Ishikawa (cell line): ENCODE results near the gene POLD4.

Source experiments
- CEBPB ChIP-seq: IDR thresholded peaks from 2 replicates; pipeline ENCODE4 v1.6.1; 2012
- RAD21 ChIP-seq: IDR thresholded peaks from 2 replicates; pipeline ENCODE4 v1.6.1; 2012; ENCODE audit warnings: low read depth
- YY1 ChIP-seq: IDR thresholded peaks from 2 replicates; pipeline ENCODE4 v1.6.1; 2012; ENCODE audit warnings: low read depth
- TF ChIP-seq, protein P1 (sequence below): IDR thresholded peaks from 2 replicates; pipeline ENCODE4 v1.6.1; 2012
- TF ChIP-seq, protein P2 (sequence below): IDR thresholded peaks from 2 replicates; pipeline ENCODE4 v1.6.1; 2012

DNA sequence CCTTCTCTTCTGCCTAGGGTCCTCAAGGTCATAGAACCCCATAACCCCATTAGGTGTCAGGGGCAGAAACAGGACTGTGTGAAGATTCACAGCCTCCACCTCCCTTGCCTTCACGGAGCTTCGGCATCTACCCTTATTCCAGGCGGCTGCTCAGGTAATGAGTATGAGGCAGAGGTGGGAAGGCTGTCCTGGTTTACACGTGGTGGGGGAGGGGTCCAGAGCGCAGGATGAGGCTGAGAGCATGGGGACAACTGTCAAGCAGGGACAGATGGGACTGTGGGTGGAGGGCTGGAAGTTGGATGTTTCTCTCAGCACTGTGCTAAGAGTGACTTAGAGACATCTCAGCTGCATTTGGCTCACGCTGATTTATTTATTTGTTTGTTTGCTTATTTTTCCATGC lies 34.2 kb upstream of the POLD4 start:
- no peak for TF ChIP-seq RAD21
- no peak for TF ChIP-seq YY1
- TF ChIP-seq CEBPB = no peak
- TF ChIP-seq, protein P1, sequence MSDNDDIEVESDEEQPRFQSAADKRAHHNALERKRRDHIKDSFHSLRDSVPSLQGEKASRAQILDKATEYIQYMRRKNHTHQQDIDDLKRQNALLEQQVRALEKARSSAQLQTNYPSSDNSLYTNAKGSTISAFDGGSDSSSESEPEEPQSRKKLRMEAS = no peak
- TF ChIP-seq, protein P2, sequence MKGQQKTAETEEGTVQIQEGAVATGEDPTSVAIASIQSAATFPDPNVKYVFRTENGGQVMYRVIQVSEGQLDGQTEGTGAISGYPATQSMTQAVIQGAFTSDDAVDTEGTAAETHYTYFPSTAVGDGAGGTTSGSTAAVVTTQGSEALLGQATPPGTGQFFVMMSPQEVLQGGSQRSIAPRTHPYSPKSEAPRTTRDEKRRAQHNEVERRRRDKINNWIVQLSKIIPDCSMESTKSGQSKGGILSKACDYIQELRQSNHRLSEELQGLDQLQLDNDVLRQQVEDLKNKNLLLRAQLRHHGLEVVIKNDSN = no peak
